A673 (cell line): ENCODE results near the gene TNKS2. TPM values are rescaled to one million over a fixed set of nuclear protein-coding genes. Genes with fewer than 3 reads are reported as not detected.
A peak's percentile ranks its signal among the peaks of the same experiment; 100 is the strongest.
"Not testable (repeated sequence)": the region's sequence is repeated elsewhere in the genome, so short reads cannot be mapped to it uniquely, and the experiment has no call there.

Experiments used
- Bru-seq: library from RNA; stranded (reverse); fragments of 400-500 nt; gene quantifications from one replicate; lab custom pipeline; 2021; lab: Mats Ljungman, UMichigan
- BruChase-seq, 2 experiments: library from RNA; stranded (reverse); fragments of 400-500 nt; gene quantifications; one replicate each; lab custom pipeline; 2021; lab: Mats Ljungman, UMichigan
- BruUV-seq: library from RNA; stranded (reverse); fragments of 400-500 nt; replicated peaks from 2 replicates; lab custom pipeline; 2021; lab: Mats Ljungman, UMichigan
- CTCF ChIA-PET: fragments of 300-600 bp; sonication (Branson Sonifier 250); formaldehyde crosslinking; loops from one replicate; lab custom pipeline; 2022; ENCODE audit warnings: antibody characterized with exemption; lab: Charles Lee
- POLR2A ChIA-PET: fragments of 300-600 bp; sonication (Branson Sonifier 250); formaldehyde crosslinking; loops from one replicate; lab custom pipeline; 2022; ENCODE audit warnings: antibody characterized with exemption; ENCODE audit not compliant: low non-redundant PET; lab: Charles Lee
- DNase-seq: peaks from one replicate; pipeline ENCODE4 v3.0.0-alpha.2; 2015; ENCODE audit warnings: low spot score
- H3K27ac ChIP-seq: fragments of 200-600 bp; sonication (generic); 2 replicates; pipeline ENCODE4 v1.5.1; 2016; ENCODE audit warnings: mixed run types, low read depth, mild to moderate bottlenecking, mixed read lengths, antibody characterized with exemption, low read length; ENCODE audit not compliant: poor library complexity, severe bottlenecking
- H3K27me3 ChIP-seq: fragments of 200-600 bp; sonication (generic); replicated peaks from 2 replicates; pipeline ENCODE4 v1.6.1; 2017; ENCODE audit warnings: mixed run types, low read depth, mild to moderate bottlenecking, mixed read lengths, antibody characterized with exemption, low read length; ENCODE audit not compliant: insufficient read depth, poor library complexity
- H3K36me3 ChIP-seq: fragments of 200-600 bp; sonication (generic); 2 replicates; pipeline ENCODE4 v1.6.1; 2016; ENCODE audit warnings: mixed run types, mild to moderate bottlenecking, mixed read lengths, antibody characterized with exemption, low read length; ENCODE audit not compliant: insufficient read depth, poor library complexity, severe bottlenecking
- H3K4me1 ChIP-seq: fragments of 200-600 bp; sonication (generic); 2 replicates; pipeline ENCODE4 v1.6.1; 2017; ENCODE audit warnings: mixed run types, mild to moderate bottlenecking, mixed read lengths, antibody characterized with exemption, low read length; ENCODE audit not compliant: insufficient read depth, poor library complexity, severe bottlenecking
- H3K4me3 ChIP-seq: fragments of 200-600 bp; sonication (generic); 2 replicates; pipeline ENCODE4 v1.5.1; 2016; ENCODE audit warnings: low read depth, mixed run types, mild to moderate bottlenecking, mixed read lengths, low read length; ENCODE audit not compliant: poor library complexity, severe bottlenecking
- H3K9me3 ChIP-seq: fragments of 200-600 bp; sonication (generic); 2 replicates; pipeline ENCODE4 v1.6.1; 2016; ENCODE audit warnings: mixed run types, low read depth, mild to moderate bottlenecking, mixed read lengths, antibody characterized with exemption, low read length; ENCODE audit not compliant: poor library complexity, severe bottlenecking
- EZH2 ChIP-seq: fragments of 200-600 bp; sonication (generic); IDR thresholded peaks from 2 replicates; pipeline ENCODE4 v1.6.1; 2017; ENCODE audit warnings: borderline replicate concordance, low read depth, mild to moderate bottlenecking, mixed read lengths, antibody characterized with exemption, low read length; ENCODE audit not compliant: poor library complexity, severe bottlenecking
- intact Hi-C: fragments of 100-400 bp; cut with micrococcal nuclease; formaldehyde crosslinking; loops from one replicate; pipeline ENCODE4 v1.10.0; 2022; ENCODE audit not compliant: unreplicated experiment
- long read RNA-seq: library from polyadenylated mRNA; stranded (forward); transcript quantifications from one replicate; pipeline ENCODE4 v2.0.0, GENCODE V29; 2022
- total RNA-seq: library from RNA; stranded (reverse); gene quantifications from 2 replicates; pipeline ENCODE4 v1.2.3, GENCODE V29; 2021
- TF ChIP-seq, protein P1 (sequence below): fragments of 300-800, 200-600 bp; sonication (generic); conservative IDR thresholded peaks from 2 replicates; pipeline ENCODE4 v1.5.1; 2017; ENCODE audit warnings: low read depth, mild to moderate bottlenecking, antibody characterized with exemption, low read length, moderate library complexity, mixed read lengths

The TNKS2 gene
- total RNA-seq (38.1 and 39.4 TPM in 2 replicates), Bru-seq, nascent RNA (percentile 89 among the genes with signal in this experiment), BruChase-seq, experiment 1, labeled RNA remaining after a 2-hour chase (percentile 89 among the genes with signal in this experiment), BruChase-seq, experiment 2, labeled RNA remaining after a 6-hour chase (percentile 90 among the genes with signal in this experiment)
- long read RNA-seq, full-length matches to known transcripts = 6 of 11 reads
- long read RNA-seq, partial matches to known transcripts = 5 of 11 reads
- long read RNA-seq, other reads (novel, unspliced or antisense) = 0 of 11 reads

GRCh38 chr10:91797874-91798648 lies at the start of gene TNKS2:
Gene TNKS2, plus strand, starts transcription at chr10:91798426. Its CDS starts 265 bp downstream, at chr10:91798691.
- H3K4me1 ChIP-seq = peaks cover 11% of the 10 kb centered on the region
- H3K27ac ChIP-seq = peak within 1 kb of the TSS; percentile 93
- H3K9me3 ChIP-seq = no peaks in the 10 kb centered on the region
- ChIA-PET POLR2A (interaction anchor here (0.6 to 0.8 kb wide), 4 partner anchors 17 to 1536 kb away, joined by 3 to 5 read pairs (median 3); no protein-coding TSS in a partner anchor), CTCF (no interaction called here)
- TSS peak; percentile 97 for BruUV-seq
- TF ChIP-seq EZH2 = no peak
- TF ChIP-seq, protein P1, sequence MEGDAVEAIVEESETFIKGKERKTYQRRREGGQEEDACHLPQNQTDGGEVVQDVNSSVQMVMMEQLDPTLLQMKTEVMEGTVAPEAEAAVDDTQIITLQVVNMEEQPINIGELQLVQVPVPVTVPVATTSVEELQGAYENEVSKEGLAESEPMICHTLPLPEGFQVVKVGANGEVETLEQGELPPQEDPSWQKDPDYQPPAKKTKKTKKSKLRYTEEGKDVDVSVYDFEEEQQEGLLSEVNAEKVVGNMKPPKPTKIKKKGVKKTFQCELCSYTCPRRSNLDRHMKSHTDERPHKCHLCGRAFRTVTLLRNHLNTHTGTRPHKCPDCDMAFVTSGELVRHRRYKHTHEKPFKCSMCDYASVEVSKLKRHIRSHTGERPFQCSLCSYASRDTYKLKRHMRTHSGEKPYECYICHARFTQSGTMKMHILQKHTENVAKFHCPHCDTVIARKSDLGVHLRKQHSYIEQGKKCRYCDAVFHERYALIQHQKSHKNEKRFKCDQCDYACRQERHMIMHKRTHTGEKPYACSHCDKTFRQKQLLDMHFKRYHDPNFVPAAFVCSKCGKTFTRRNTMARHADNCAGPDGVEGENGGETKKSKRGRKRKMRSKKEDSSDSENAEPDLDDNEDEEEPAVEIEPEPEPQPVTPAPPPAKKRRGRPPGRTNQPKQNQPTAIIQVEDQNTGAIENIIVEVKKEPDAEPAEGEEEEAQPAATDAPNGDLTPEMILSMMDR = no peak
- intact Hi-C loops = loop anchor here (5.0 kb wide), 1 partner anchor 386 kb away; the partner anchor contains the start of gene HECTD2
- DNase-seq = peak; percentile 98
- no peaks in the 10 kb centered on the region for H3K27me3 ChIP-seq
- H3K4me3 ChIP-seq = peak within 1 kb of the TSS; percentile 68
- H3K36me3 ChIP-seq = no peaks in the 10 kb centered on the region

GRCh38 chr10:91749592-91749991 lies 48.6 kb upstream of the TNKS2 start:
- intact Hi-C loops, H3K36me3 ChIP-seq, CTCF ChIA-PET, H3K27me3 ChIP-seq, DNase-seq, BruUV-seq, H3K4me1 ChIP-seq, H3K4me3 ChIP-seq, H3K9me3 ChIP-seq, H3K27ac ChIP-seq, POLR2A ChIA-PET: not testable (repeated sequence)

- no peak for DNase-seq
- Histone ChIP-seq H3K4me3 (no peak overlapping the region), H3K27ac (no peak overlapping the region), H3K27me3 (no peaks in the 10 kb centered on the region), H3K36me3 (no peaks in the 10 kb centered on the region), H3K9me3 (no peaks in the 10 kb centered on the region), H3K4me1 (no peaks in the 10 kb centered on the region)
- no TSS peak for BruUV-seq
- CTCF ChIA-PET = no interaction called here
- POLR2A ChIA-PET = no interaction called here
- TF ChIP-seq, protein P1 = no peak
- no peak for TF ChIP-seq EZH2
- intact Hi-C loops = no loop called here
These were observed 41.9 kb upstream of the TNKS2 start for GRCh38 chr10:91756286-91756685.
